Left hindlimb (tissue), 1 donor: ENCODE results near the gene PCDHGA3.
"Not testable (repeated sequence)": the region's sequence is repeated elsewhere in the genome, so short reads cannot be mapped to it uniquely, and the experiment has no call there.

Experiments used
- DNase-seq: peaks from one replicate; pipeline ENCODE4 v3.0.0-alpha.2; 2018

PCDHGA3 gene

DNA sequence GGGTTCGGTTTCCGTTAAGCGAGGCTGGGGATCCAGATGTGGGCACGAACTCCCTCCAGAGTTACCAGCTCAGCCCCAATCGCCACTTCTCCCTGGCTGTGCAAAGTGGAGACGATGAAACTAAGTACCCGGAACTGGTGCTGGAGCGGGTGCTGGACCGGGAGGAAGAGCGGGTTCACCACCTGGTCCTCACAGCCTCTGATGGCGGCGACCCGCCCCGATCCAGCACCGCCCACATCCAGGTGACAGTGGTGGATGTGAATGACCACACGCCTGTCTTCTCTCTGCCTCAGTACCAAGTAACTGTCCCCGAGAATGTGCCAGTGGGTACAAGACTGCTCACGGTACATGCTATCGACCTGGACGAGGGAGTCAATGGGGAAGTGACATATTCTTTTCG, 39.7 kb downstream of the PCDHGA3 start:
- DNase-seq = no peak

DNA sequence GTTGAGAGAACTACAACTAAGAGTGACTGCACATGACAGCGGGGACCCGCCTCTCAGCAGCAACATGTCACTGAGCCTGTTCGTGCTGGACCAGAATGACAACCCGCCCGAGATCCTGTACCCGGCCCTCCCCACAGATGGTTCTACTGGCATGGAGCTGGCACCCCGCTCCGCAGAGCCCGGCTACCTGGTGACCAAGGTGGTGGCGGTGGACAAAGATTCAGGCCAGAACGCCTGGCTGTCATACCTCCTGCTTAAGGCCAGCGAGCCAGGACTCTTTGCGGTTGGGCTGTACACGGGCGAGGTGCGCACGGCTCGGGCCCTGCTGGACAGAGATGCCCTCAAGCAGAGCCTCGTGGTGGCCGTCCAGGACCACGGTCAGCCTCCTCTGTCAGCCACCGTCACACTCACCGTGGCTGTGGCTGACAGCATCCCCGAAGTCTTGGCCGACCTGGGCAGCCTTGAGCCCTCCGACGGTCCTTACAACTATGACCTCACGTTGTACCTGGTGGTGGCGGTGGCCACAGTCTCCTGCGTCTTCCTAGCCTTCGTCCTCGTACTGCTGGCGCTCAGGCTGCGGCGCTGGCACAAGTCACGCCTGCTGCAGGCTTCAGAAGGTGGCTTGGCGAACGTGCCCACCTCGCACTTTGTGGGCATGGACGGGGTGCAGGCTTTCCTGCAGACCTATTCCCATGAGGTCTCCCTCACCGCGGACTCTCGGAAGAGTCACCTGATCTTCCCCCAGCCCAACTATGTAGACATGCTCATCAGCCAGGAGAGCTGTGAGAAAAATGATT, 41.0 kb downstream of the PCDHGA3 start:
- no peak for DNase-seq

- not testable (repeated sequence) for DNase-seq
These were observed 44.1 kb downstream of the PCDHGA3 start, which contains the start of gene PCDHGB4 for GRCh38 chr5:141387557-141388311. TSS of gene PCDHGB4 (plus strand) at chr5:141387698. CDS start at chr5:141387885, 187 bp downstream.

DNA sequence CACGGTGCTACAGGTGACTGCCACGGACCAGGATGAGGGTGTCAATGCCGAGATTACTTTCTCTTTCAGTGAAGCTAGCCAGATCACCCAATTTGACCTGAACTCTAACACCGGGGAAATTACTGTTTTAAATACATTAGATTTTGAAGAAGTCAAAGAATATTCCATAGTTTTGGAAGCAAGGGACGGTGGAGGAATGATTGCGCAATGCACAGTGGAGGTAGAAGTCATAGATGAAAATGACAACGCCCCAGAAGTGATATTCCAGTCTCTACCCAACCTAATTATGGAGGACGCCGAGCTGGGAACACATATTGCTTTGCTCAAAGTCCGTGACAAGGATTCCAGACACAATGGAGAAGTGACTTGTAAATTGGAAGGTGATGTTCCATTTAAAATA, 45.0 kb downstream of the PCDHGA3 start:
- no peak for DNase-seq

- DNase-seq = no peak
These were observed 45.8 kb downstream of the PCDHGA3 start for GRCh38 chr5:141389153-141390042.

DNA sequence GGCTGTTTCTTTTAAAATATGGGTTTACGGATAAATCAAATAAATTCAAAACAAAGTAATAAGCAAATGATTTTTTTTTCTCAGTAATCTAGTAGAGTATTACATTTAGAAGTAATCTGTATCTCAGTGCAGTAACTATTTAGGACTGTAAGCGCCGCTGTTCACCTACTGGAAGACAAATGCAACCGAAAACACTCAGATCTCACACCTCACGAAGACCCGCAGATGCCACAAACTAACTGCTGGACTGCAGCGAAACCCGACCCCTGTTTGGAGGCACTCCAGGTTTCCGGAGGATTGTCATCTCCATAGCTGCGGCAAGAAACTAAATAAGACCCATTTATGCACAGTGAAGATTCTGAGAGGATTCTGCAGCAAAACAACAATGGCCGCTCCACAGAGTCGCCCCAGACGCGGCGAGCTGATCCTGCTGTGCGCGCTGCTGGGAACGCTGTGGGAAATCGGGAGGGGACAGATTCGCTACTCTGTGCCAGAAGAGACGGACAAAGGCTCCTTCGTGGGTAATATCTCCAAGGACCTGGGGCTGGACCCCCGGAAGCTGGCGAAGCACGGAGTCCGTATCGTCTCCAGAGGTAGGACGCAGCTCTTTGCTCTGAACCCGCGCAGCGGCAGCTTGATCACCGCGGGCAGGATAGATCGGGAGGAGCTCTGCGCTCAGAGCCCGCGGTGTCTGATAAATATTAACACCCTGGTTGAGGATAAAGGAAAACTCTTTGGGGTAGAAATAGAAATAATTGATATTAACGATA, 49.0 kb downstream of the PCDHGA3 start, which contains the start of gene PCDHGA8:
TSS of gene PCDHGA8 (plus strand) at position 205 of the 770 bp plus-strand sequence. CDS start at position 386, 181 bp downstream.
- DNase-seq = no peak

GRCh38 chr5:141393267-141393666, 49.6 kb downstream of the PCDHGA3 start:
- DNase-seq = no peak

DNA sequence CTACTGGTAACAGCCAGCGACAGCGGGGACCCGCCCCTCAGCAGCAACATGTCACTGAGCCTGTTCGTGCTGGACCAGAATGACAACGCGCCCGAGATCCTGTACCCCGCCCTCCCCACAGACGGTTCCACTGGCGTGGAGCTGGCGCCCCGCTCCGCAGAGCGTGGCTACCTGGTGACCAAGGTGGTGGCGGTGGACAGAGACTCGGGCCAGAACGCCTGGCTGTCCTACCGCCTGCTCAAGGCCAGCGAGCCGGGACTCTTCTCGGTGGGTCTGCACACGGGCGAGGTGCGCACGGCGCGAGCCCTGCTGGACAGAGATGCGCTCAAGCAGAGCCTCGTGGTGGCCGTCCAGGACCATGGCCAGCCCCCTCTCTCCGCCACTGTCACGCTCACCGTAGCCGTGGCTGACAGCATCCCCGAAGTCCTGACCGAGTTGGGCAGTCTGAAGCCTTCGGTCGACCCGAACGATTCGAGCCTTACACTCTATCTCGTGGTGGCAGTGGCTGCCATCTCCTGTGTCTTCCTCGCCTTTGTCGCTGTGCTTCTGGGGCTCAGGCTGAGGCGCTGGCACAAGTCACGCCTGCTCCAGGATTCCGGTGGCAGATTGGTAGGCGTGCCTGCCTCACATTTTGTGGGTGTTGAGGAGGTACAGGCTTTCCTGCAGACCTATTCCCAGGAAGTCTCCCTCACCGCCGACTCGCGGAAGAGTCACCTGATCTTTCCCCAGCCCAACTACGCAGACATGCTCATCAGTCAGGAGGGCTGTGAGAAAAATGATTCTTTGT, 51.0 kb downstream of the PCDHGA3 start:
- DNase-seq = not testable (repeated sequence)
